Spleen (tissue), 7 donors: ENCODE results near the gene POLR3C.
"Not testable (repeated sequence)": the region's sequence is repeated elsewhere in the genome, so short reads cannot be mapped to it uniquely, and the experiment has no call there.

ENCODE experiments used
- CTCF ChIP-seq, 11 experiments: fragments of 200-600 bp in 7 of 11; fragments of 450-650 bp in 4 of 11; sonication (generic) in 4 of 11; IDR thresholded peaks in 8 of 11; conservative IDR thresholded peaks in 3 of 11; 1 replicate in 7 of 11; 2 replicates in 4 of 11; pipeline versions ENCODE4 v1.4.0 to v1.8.0; 2016 to 2021; ENCODE audit warnings: antibody characterized with exemption in 11 of 11, inconsistent platforms in 4 of 11, mild to moderate bottlenecking in 1 of 11
- POLR2A ChIP-seq, 3 donors: fragments of 450-650 bp; IDR thresholded peaks; one replicate each; pipeline ENCODE4 v1.5.1; 2017; ENCODE audit warnings: antibody characterized with exemption in 3 of 3, mild to moderate bottlenecking in 1 of 3
- POLR2AphosphoS5 ChIP-seq, 3 donors: sonication (generic); formaldehyde crosslinking; IDR thresholded peaks; one replicate each; pipeline ENCODE4 v1.5.1; 2017; ENCODE audit warnings: antibody characterized with exemption in 3 of 3
- donor health status: DM: no; HTN: no; CAD: no; lungs with moderate emphysema.
- donor health status: DM: no; HTN: no; CAD: no.
- donor health status: DM: no; HTN: no; CAD: no.

- not testable (repeated sequence) for TF ChIP-seq CTCF (IDR thresholded peaks at IDR 0.05 in 8 of 11, conservative IDR thresholded peaks at IDR 0.05 in 3 of 11); POLR2A (IDR thresholded peaks at IDR 0.05); POLR2AphosphoS5 (IDR thresholded peaks at IDR 0.05)
Measured at GRCh38 chr1:145822779-145823331, 1.1 kb upstream of the POLR3C start.
